Stomach (tissue), 9 donors: ENCODE data around the gene EVC2. TPM values are rescaled to one million over a fixed set of nuclear protein-coding genes. Genes with fewer than 3 reads are reported as not detected.

Experiments
- DNase-seq, 2 donors: peaks; one replicate each; pipeline versions ENCODE4 v3.0.0 to v3.0.0-alpha.2; 2013 to 2019
- H3K27ac ChIP-seq, 5 donors: fragments of 200-600 bp in 4 of 5; sonication (generic) in 4 of 5; one replicate each; pipeline ENCODE4 v1.5.1; 2013 to 2019; ENCODE audit warnings: mild to moderate bottlenecking in 1 of 5, moderate library complexity in 1 of 5
- H3K27me3 ChIP-seq, 3 donors: fragments of 200-600 bp; sonication (generic); one replicate each; pipeline ENCODE4 v1.5.1; 2017 to 2019; ENCODE audit warnings: mixed run types in 1 of 3
- H3K36me3 ChIP-seq, 4 donors: fragments of 200-600 bp; sonication (generic); 1 replicate in 3 of 4; 2 replicates in 1 of 4; pipeline ENCODE4 v1.5.1; 2016 to 2019
- H3K4me1 ChIP-seq, 4 donors: fragments of 200-600 bp; sonication (generic); one replicate each; pipeline ENCODE4 v1.5.1; 2016 to 2019
- H3K4me3 ChIP-seq, 4 donors: fragments of 200-600 bp; sonication (generic) in 3 of 4; one replicate each; pipeline ENCODE4 v1.5.1; 2016 to 2019; ENCODE audit warnings: mild to moderate bottlenecking in 1 of 4
- H3K9me3 ChIP-seq, 4 donors: fragments of 200-600 bp; sonication (generic); one replicate each; pipeline ENCODE4 v1.5.1; 2016 to 2019
- CTCF ChIP-seq, 7 experiments: fragments of 450-650 bp in 4 of 7; fragments of 200-600 bp in 3 of 7; sonication (generic) in 3 of 7; IDR thresholded peaks; one replicate each; pipeline ENCODE4 v1.5.1; 2016 to 2019; ENCODE audit warnings: antibody characterized with exemption in 7 of 7, control low read depth in 2 of 7, mild to moderate bottlenecking in 1 of 7
- EP300 ChIP-seq: sonication (generic); formaldehyde crosslinking; IDR thresholded peaks from one replicate; pipeline ENCODE4 v1.6.1; 2017; ENCODE audit warnings: antibody characterized with exemption
- POLR2A ChIP-seq, 4 donors: fragments of 450-650 bp; IDR thresholded peaks; one replicate each; pipeline ENCODE4 v1.6.1; 2016; ENCODE audit warnings: antibody characterized with exemption in 4 of 4, control low read depth in 2 of 4, mild to moderate bottlenecking in 1 of 4, moderate library complexity in 1 of 4
- POLR2AphosphoS5 ChIP-seq, 3 donors: sonication (generic); formaldehyde crosslinking; IDR thresholded peaks; one replicate each; pipeline ENCODE4 v1.6.1; 2016; ENCODE audit warnings: antibody characterized with exemption in 3 of 3
- WGBS, 5 donors: extraction: QIAGEN DNeasy Blood & Tissue Kit in 3 of 5; methylation state at CpG; one replicate each; pipeline versions ENCODE4 v1.1.5 to v1.1.7; 2013 to 2018; 5-methylcytosine and 5-hydroxymethylcytosine counted together
- intact Hi-C: fragments of 100-400 bp; cut with DNase I; formaldehyde crosslinking; loops from one replicate; pipeline ENCODE4 v1.15.1; 2023; ENCODE audit warnings: low total_unique reads
- polyA plus RNA-seq, 3 donors: library from polyadenylated mRNA; stranded (reverse); fragments of 200-250 nt; gene quantifications; one replicate each; pipeline ENCODE4 v1.2.3, GENCODE V29; 2013
- total RNA-seq, 5 donors: library from RNA; depleted of rRNA; stranded (reverse); fragments of >200 nt; gene quantifications; one replicate each; pipeline versions ENCODE4 v1.1.0 to v1.2.3, GENCODE V29; 2014 to 2016
- donor health status: healthy with polysubstance abuse.
- donor health status: Bipolar disorder and iron deficiency.
- donor health status: healthy.

The EVC2 gene
- total and polyA plus RNA-seq, 8 donors = 0.76 to 11.7 (median 4.9) TPM

- no peaks in the 10 kb centered on the region for H3K9me3 ChIP-seq
- no peak overlapping the region for H3K27ac ChIP-seq
- peaks cover 13 to 30% (median 26%) of the 10 kb centered on the region in 4 donors for H3K4me1 ChIP-seq
- intact Hi-C loops = no loop called here
- DNase-seq = no peak
- peaks cover 0 to 20% (median 0%) of the 10 kb centered on the region in 4 donors for H3K36me3 ChIP-seq
- TF ChIP-seq CTCF (IDR thresholded peaks at IDR 0.05) = no peak
- no peak for TF ChIP-seq EP300
- no peak for TF ChIP-seq POLR2A (IDR thresholded peaks at IDR 0.05)
- WGBS, 5 donors = 89 to 96% (median 93%) methylated on average over 6 of the region's 6 CpGs
- H3K4me3 ChIP-seq = no peak overlapping the region
- H3K27me3 ChIP-seq = peaks cover 0 to 20% (median 18%) of the 10 kb centered on the region in 3 donors
Measured at GRCh38 chr4:5704276-5704675, 4.1 kb downstream of the EVC2 start.

GRCh38 chr4:5703831-5704230 is 4.5 kb downstream of the EVC2 start:
- Histone ChIP-seq H3K36me3 (peaks cover 0 to 20% (median 0%) of the 10 kb centered on the region in 4 donors), H3K9me3 (no peaks in the 10 kb centered on the region), H3K4me3 (no peak overlapping the region), H3K27me3 (peaks cover 0 to 16% (median 15%) of the 10 kb centered on the region in 3 donors), H3K4me1 (peaks cover 13 to 25% (median 23%) of the 10 kb centered on the region in 4 donors), H3K27ac (no peak overlapping the region)
- no peak for TF ChIP-seq POLR2AphosphoS5 (IDR thresholded peaks at IDR 0.05)
- TF ChIP-seq POLR2A (IDR thresholded peaks at IDR 0.05) = no peak
- no peak for TF ChIP-seq EP300
- TF ChIP-seq CTCF (IDR thresholded peaks at IDR 0.05) = no peak
- intact Hi-C loops = no loop called here
- no peak for DNase-seq
- 94 to 97% (median 96%) methylated on average over 5 of the region's 5 CpGs for WGBS, 5 donors

GRCh38 chr4:5701971-5702370 is 6.4 kb downstream of the EVC2 start:
- Histone ChIP-seq H3K4me1 (peaks cover 4 to 7% (median 5%) of the 10 kb centered on the region in 4 donors), H3K36me3 (peaks cover 0 to 30% (median 4%) of the 10 kb centered on the region in 4 donors), H3K27ac (no peak overlapping the region), H3K4me3 (no peak overlapping the region), H3K27me3 (peaks cover 0 to 4% (median 0%) of the 10 kb centered on the region in 3 donors), H3K9me3 (no peaks in the 10 kb centered on the region)
- WGBS, 5 donors = 88 to 95% (median 93%) methylated on average over 8 of the region's 8 CpGs
- TF ChIP-seq CTCF (IDR thresholded peaks at IDR 0.05) (no peak), POLR2A (IDR thresholded peaks at IDR 0.05) (no peak), EP300 (no peak), POLR2AphosphoS5 (IDR thresholded peaks at IDR 0.05) (no peak)
- no peak for DNase-seq
- intact Hi-C loops = no loop called here

- intact Hi-C loops = no loop called here
- peaks cover 3 to 45% (median 14%) of the 10 kb centered on the region in 4 donors for H3K36me3 ChIP-seq
- H3K4me1 ChIP-seq = no peaks in the 10 kb centered on the region
- no peak for DNase-seq
- H3K27me3 ChIP-seq = no peaks in the 10 kb centered on the region
- TF ChIP-seq EP300 (no peak), CTCF (IDR thresholded peaks at IDR 0.05) (no peak), POLR2AphosphoS5 (IDR thresholded peaks at IDR 0.05) (no peak), POLR2A (IDR thresholded peaks at IDR 0.05) (no peak)
- 68 to 79% (median 70%) methylated on average over 5 of the region's 5 CpGs for WGBS, 5 donors
- no peaks in the 10 kb centered on the region for H3K9me3 ChIP-seq
- H3K27ac ChIP-seq = no peak overlapping the region
- H3K4me3 ChIP-seq = no peak overlapping the region
Measured at GRCh38 chr4:5700459-5700858, 7.9 kb downstream of the EVC2 start.
